ENCODE data around the gene PRKAR2B.

DNA sequence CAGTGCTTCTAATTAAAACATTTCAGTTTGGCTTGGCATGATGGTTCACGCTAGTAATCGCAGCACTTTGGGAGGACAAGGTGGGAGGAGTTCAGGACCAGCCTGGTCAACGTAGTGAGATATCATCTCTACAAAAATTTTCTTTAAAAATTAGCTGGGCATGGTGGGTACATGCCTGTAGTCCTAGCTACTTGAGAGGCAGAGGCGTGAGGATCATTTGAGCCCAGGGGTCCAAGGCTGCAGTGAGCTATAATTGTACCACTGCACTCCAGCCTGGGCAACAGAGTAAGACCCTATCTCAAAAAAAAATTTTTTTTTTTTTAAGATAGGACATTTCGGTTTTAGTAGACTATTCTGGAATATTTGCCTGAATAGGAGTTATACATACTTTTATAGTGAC lies 136.7 kb downstream of the PRKAR2B start:
- TF ChIP-seq, protein P1, sequence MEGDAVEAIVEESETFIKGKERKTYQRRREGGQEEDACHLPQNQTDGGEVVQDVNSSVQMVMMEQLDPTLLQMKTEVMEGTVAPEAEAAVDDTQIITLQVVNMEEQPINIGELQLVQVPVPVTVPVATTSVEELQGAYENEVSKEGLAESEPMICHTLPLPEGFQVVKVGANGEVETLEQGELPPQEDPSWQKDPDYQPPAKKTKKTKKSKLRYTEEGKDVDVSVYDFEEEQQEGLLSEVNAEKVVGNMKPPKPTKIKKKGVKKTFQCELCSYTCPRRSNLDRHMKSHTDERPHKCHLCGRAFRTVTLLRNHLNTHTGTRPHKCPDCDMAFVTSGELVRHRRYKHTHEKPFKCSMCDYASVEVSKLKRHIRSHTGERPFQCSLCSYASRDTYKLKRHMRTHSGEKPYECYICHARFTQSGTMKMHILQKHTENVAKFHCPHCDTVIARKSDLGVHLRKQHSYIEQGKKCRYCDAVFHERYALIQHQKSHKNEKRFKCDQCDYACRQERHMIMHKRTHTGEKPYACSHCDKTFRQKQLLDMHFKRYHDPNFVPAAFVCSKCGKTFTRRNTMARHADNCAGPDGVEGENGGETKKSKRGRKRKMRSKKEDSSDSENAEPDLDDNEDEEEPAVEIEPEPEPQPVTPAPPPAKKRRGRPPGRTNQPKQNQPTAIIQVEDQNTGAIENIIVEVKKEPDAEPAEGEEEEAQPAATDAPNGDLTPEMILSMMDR (conservative IDR thresholded peaks at IDR 0.05; ENCODE audit: low read depth in 2 of 2): no peak
- TF ChIP-seq EZH2phosphoT487 (IDR thresholded peaks at IDR 0.05; ENCODE audit: unreplicated experiment) (no peak), CREB1 (CRISPR knock-in tag; IDR thresholded peaks at IDR 0.05; ENCODE audit: low read depth) (no peak), EZH2 (IDR thresholded peaks at IDR 0.05; ENCODE audit: low read depth, unreplicated experiment) (no peak), POLR2AphosphoS5 (IDR thresholded peaks at IDR 0.05; ENCODE audit: low read depth) (no peak), JUNB (IDR thresholded peaks at IDR 0.05; ENCODE audit: unreplicated experiment) (no peak), ZNF114 (CRISPR knock-in tag; IDR thresholded peaks at IDR 0.05) (no peak), NANOG (IDR thresholded peaks at IDR 0.05; ENCODE audit: borderline replicate concordance) (no peak)
- TF ChIP-seq, protein P2, sequence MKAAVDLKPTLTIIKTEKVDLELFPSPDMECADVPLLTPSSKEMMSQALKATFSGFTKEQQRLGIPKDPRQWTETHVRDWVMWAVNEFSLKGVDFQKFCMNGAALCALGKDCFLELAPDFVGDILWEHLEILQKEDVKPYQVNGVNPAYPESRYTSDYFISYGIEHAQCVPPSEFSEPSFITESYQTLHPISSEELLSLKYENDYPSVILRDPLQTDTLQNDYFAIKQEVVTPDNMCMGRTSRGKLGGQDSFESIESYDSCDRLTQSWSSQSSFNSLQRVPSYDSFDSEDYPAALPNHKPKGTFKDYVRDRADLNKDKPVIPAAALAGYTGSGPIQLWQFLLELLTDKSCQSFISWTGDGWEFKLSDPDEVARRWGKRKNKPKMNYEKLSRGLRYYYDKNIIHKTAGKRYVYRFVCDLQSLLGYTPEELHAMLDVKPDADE (IDR thresholded peaks at IDR 0.05): no peak
- TF ChIP-seq, protein P3, sequence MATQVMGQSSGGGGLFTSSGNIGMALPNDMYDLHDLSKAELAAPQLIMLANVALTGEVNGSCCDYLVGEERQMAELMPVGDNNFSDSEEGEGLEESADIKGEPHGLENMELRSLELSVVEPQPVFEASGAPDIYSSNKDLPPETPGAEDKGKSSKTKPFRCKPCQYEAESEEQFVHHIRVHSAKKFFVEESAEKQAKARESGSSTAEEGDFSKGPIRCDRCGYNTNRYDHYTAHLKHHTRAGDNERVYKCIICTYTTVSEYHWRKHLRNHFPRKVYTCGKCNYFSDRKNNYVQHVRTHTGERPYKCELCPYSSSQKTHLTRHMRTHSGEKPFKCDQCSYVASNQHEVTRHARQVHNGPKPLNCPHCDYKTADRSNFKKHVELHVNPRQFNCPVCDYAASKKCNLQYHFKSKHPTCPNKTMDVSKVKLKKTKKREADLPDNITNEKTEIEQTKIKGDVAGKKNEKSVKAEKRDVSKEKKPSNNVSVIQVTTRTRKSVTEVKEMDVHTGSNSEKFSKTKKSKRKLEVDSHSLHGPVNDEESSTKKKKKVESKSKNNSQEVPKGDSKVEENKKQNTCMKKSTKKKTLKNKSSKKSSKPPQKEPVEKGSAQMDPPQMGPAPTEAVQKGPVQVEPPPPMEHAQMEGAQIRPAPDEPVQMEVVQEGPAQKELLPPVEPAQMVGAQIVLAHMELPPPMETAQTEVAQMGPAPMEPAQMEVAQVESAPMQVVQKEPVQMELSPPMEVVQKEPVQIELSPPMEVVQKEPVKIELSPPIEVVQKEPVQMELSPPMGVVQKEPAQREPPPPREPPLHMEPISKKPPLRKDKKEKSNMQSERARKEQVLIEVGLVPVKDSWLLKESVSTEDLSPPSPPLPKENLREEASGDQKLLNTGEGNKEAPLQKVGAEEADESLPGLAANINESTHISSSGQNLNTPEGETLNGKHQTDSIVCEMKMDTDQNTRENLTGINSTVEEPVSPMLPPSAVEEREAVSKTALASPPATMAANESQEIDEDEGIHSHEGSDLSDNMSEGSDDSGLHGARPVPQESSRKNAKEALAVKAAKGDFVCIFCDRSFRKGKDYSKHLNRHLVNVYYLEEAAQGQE (IDR thresholded peaks at IDR 0.05; ENCODE audit: unreplicated experiment): no peak

Data from GM23338 (cell line).